Measurements from ENCODE around the gene MAML2.

The MAML2 gene

GRCh38 chr11:96217206-96217605 lies 125.8 kb downstream of the MAML2 start:
- Histone ChIP-seq H3K27me3 (ENCODE audit: insufficient read depth, low read length) (no peaks in the 10 kb centered on the region), H3K9ac (ENCODE audit: low read depth, low read length) (no peak overlapping the region), H3K4me1 (ENCODE audit: insufficient read depth, low read length) (peaks cover 35% of the 10 kb centered on the region), H3K27ac (ENCODE audit: low read depth, low read length) (no peak overlapping the region), H3K36me3 (ENCODE audit: insufficient read depth, low read length) (no peaks in the 10 kb centered on the region), H3K9me3 (ENCODE audit: insufficient read depth, low read depth, low read length) (no peaks in the 10 kb centered on the region), H3K4me3 (ENCODE audit: low read length) (no peak overlapping the region)
- WGBS: 97% methylated on average over 5 of the region's 5 CpGs

- H3K9me3 ChIP-seq (ENCODE audit: insufficient read depth, low read depth, low read length): no peaks in the 10 kb centered on the region
- no peaks in the 10 kb centered on the region for H3K27me3 ChIP-seq (ENCODE audit: insufficient read depth, low read length)
- H3K27ac ChIP-seq (ENCODE audit: low read depth, low read length): no peak overlapping the region
- H3K4me1 ChIP-seq (ENCODE audit: insufficient read depth, low read length): peaks cover 34% of the 10 kb centered on the region
- H3K9ac ChIP-seq (ENCODE audit: low read depth, low read length): no peak overlapping the region
- H3K4me3 ChIP-seq (ENCODE audit: low read length): no peak overlapping the region
- H3K36me3 ChIP-seq (ENCODE audit: insufficient read depth, low read length): no peaks in the 10 kb centered on the region
Measured at GRCh38 chr11:96215826-96216225, 127.2 kb downstream of the MAML2 start.

- Histone ChIP-seq H3K9ac (ENCODE audit: low read depth, low read length) (no peak overlapping the region), H3K27ac (ENCODE audit: low read depth, low read length) (no peak overlapping the region), H3K36me3 (ENCODE audit: insufficient read depth, low read length) (no peaks in the 10 kb centered on the region), H3K4me1 (ENCODE audit: insufficient read depth, low read length) (peaks cover 28% of the 10 kb centered on the region), H3K27me3 (ENCODE audit: insufficient read depth, low read length) (no peaks in the 10 kb centered on the region), H3K4me3 (ENCODE audit: low read length) (no peak overlapping the region), H3K9me3 (ENCODE audit: insufficient read depth, low read depth, low read length) (no peaks in the 10 kb centered on the region)
- WGBS: 77% methylated on average over 7 of the region's 7 CpGs
Measured at GRCh38 chr11:96215110-96215782, 127.7 kb downstream of the MAML2 start.

- no peaks in the 10 kb centered on the region for H3K36me3 ChIP-seq (ENCODE audit: insufficient read depth, low read length)
- no peak overlapping the region for H3K4me3 ChIP-seq (ENCODE audit: low read length)
- peaks cover 24% of the 10 kb centered on the region for H3K4me1 ChIP-seq (ENCODE audit: insufficient read depth, low read length)
Measured at GRCh38 chr11:96214777-96215109, 128.3 kb downstream of the MAML2 start.

GRCh38 chr11:96213500-96213899 lies 129.5 kb downstream of the MAML2 start:
- Histone ChIP-seq H3K9me3 (ENCODE audit: insufficient read depth, low read depth, low read length) (no peaks in the 10 kb centered on the region), H3K27me3 (ENCODE audit: insufficient read depth, low read length) (no peaks in the 10 kb centered on the region), H3K27ac (ENCODE audit: low read depth, low read length) (no peak overlapping the region), H3K36me3 (ENCODE audit: insufficient read depth, low read length) (no peaks in the 10 kb centered on the region), H3K9ac (ENCODE audit: low read depth, low read length) (no peak overlapping the region), H3K4me1 (ENCODE audit: insufficient read depth, low read length) (peaks cover 27% of the 10 kb centered on the region), H3K4me3 (ENCODE audit: low read length) (no peak overlapping the region)
- WGBS: 77% methylated on average over 2 of the region's 2 CpGs

More at GRCh38 chr11:96214777-96215109, 128.3 kb downstream of the MAML2 start:
- no peak overlapping the region for H3K9ac ChIP-seq (ENCODE audit: low read depth, low read length)
- H3K27ac ChIP-seq (ENCODE audit: low read depth, low read length): no peak overlapping the region
- WGBS: 93% methylated on average over 1 of the region's 1 CpG
- H3K27me3 ChIP-seq (ENCODE audit: insufficient read depth, low read length): no peaks in the 10 kb centered on the region
- no peaks in the 10 kb centered on the region for H3K9me3 ChIP-seq (ENCODE audit: insufficient read depth, low read depth, low read length)

- no peak overlapping the region for H3K4me3 ChIP-seq (ENCODE audit: low read length)
- no peaks in the 10 kb centered on the region for H3K9me3 ChIP-seq (ENCODE audit: insufficient read depth, low read depth, low read length)
- no peaks in the 10 kb centered on the region for H3K36me3 ChIP-seq (ENCODE audit: insufficient read depth, low read length)
- peaks cover 43% of the 10 kb centered on the region for H3K4me1 ChIP-seq (ENCODE audit: insufficient read depth, low read length)
- no peak overlapping the region for H3K27ac ChIP-seq (ENCODE audit: low read depth, low read length)
- no peaks in the 10 kb centered on the region for H3K27me3 ChIP-seq (ENCODE audit: insufficient read depth, low read length)
- no peak overlapping the region for H3K9ac ChIP-seq (ENCODE audit: low read depth, low read length)
- WGBS: 93% methylated on average over 2 of the region's 2 CpGs
Measured at GRCh38 chr11:96211436-96211835, 131.6 kb downstream of the MAML2 start.

GRCh38 chr11:96207459-96208449 lies 135.2 kb downstream of the MAML2 start:
- 87% methylated on average over 5 of the region's 5 CpGs for WGBS

GRCh38 chr11:96206955-96207354 lies 136.0 kb downstream of the MAML2 start:
- Histone ChIP-seq H3K4me1 (ENCODE audit: insufficient read depth, low read length) (peaks cover 21% of the 10 kb centered on the region), H3K27me3 (ENCODE audit: insufficient read depth, low read length) (no peaks in the 10 kb centered on the region), H3K36me3 (ENCODE audit: insufficient read depth, low read length) (no peaks in the 10 kb centered on the region), H3K4me3 (ENCODE audit: low read length) (no peak overlapping the region), H3K27ac (ENCODE audit: low read depth, low read length) (no peak overlapping the region), H3K9ac (ENCODE audit: low read depth, low read length) (no peak overlapping the region), H3K9me3 (ENCODE audit: insufficient read depth, low read depth, low read length) (no peaks in the 10 kb centered on the region)
- WGBS: 94% methylated on average over 2 of the region's 2 CpGs

More at GRCh38 chr11:96207459-96208449, 135.2 kb downstream of the MAML2 start:
- H3K9me3 ChIP-seq (ENCODE audit: insufficient read depth, low read depth, low read length): no peaks in the 10 kb centered on the region
- no peak overlapping the region for H3K4me3 ChIP-seq (ENCODE audit: low read length)
- H3K27ac ChIP-seq (ENCODE audit: low read depth, low read length): no peak overlapping the region
- peaks cover 29% of the 10 kb centered on the region for H3K4me1 ChIP-seq (ENCODE audit: insufficient read depth, low read length)
- no peaks in the 10 kb centered on the region for H3K27me3 ChIP-seq (ENCODE audit: insufficient read depth, low read length)
- no peak overlapping the region for H3K9ac ChIP-seq (ENCODE audit: low read depth, low read length)
- H3K36me3 ChIP-seq (ENCODE audit: insufficient read depth, low read length): no peaks in the 10 kb centered on the region

- peaks cover 21% of the 10 kb centered on the region for H3K4me1 ChIP-seq (ENCODE audit: insufficient read depth, low read length)
Measured at GRCh38 chr11:96205460-96205809, 137.6 kb downstream of the MAML2 start.

GRCh38 chr11:96204721-96205459 lies 138.1 kb downstream of the MAML2 start:
- WGBS: 93% methylated on average over 5 of the region's 5 CpGs
- Histone ChIP-seq H3K4me3 (ENCODE audit: low read length) (no peak overlapping the region), H3K36me3 (ENCODE audit: insufficient read depth, low read length) (no peaks in the 10 kb centered on the region), H3K9ac (ENCODE audit: low read depth, low read length) (no peak overlapping the region), H3K9me3 (ENCODE audit: insufficient read depth, low read depth, low read length) (no peaks in the 10 kb centered on the region), H3K27me3 (ENCODE audit: insufficient read depth, low read length) (no peaks in the 10 kb centered on the region), H3K27ac (ENCODE audit: low read depth, low read length) (no peak overlapping the region), H3K4me1 (ENCODE audit: insufficient read depth, low read length) (peaks cover 27% of the 10 kb centered on the region)

More at GRCh38 chr11:96205460-96205809, 137.6 kb downstream of the MAML2 start:
- no peak overlapping the region for H3K4me3 ChIP-seq (ENCODE audit: low read length)
- no peaks in the 10 kb centered on the region for H3K36me3 ChIP-seq (ENCODE audit: insufficient read depth, low read length)
- H3K27ac ChIP-seq (ENCODE audit: low read depth, low read length): no peak overlapping the region
- 93% methylated on average over 3 of the region's 3 CpGs for WGBS
- H3K9me3 ChIP-seq (ENCODE audit: insufficient read depth, low read depth, low read length): no peaks in the 10 kb centered on the region
- no peak overlapping the region for H3K9ac ChIP-seq (ENCODE audit: low read depth, low read length)
- no peaks in the 10 kb centered on the region for H3K27me3 ChIP-seq (ENCODE audit: insufficient read depth, low read length)

GRCh38 chr11:96204366-96204659 lies 138.7 kb downstream of the MAML2 start:
- H3K4me1 ChIP-seq (ENCODE audit: insufficient read depth, low read length): peaks cover 24% of the 10 kb centered on the region
- no peak overlapping the region for H3K9ac ChIP-seq (ENCODE audit: low read depth, low read length)
- no peak overlapping the region for H3K27ac ChIP-seq (ENCODE audit: low read depth, low read length)
- H3K4me3 ChIP-seq (ENCODE audit: low read length): no peak overlapping the region
- no peaks in the 10 kb centered on the region for H3K27me3 ChIP-seq (ENCODE audit: insufficient read depth, low read length)
- no peaks in the 10 kb centered on the region for H3K9me3 ChIP-seq (ENCODE audit: insufficient read depth, low read depth, low read length)
- no peaks in the 10 kb centered on the region for H3K36me3 ChIP-seq (ENCODE audit: insufficient read depth, low read length)

All from HUES64 (cell line).